ENCODE measurements around the gene RAVER1. TPM values are rescaled to one million over a fixed set of nuclear protein-coding genes. Genes with fewer than 3 reads are reported as not detected.
A peak's percentile ranks its signal among the peaks of the same experiment; 100 is the strongest.
"Not testable (repeated sequence)": the region's sequence is repeated elsewhere in the genome, so short reads cannot be mapped to it uniquely, and the experiment has no call there.

RAVER1 gene
- total RNA-seq, 1 donor from 2014 or later: 6.4 TPM

- no peak for DNase-seq
These were observed 42.9 kb downstream of the RAVER1 start for GRCh38 chr19:10290357-10290875.

GRCh38 chr19:10289836-10290356, 43.4 kb downstream of the RAVER1 start, which contains the start of gene ICAM5:
ICAM5 (plus strand) TSS chr19:10289952; CDS start chr19:10290044, 92 bp downstream.
- no peak for DNase-seq

DNA sequence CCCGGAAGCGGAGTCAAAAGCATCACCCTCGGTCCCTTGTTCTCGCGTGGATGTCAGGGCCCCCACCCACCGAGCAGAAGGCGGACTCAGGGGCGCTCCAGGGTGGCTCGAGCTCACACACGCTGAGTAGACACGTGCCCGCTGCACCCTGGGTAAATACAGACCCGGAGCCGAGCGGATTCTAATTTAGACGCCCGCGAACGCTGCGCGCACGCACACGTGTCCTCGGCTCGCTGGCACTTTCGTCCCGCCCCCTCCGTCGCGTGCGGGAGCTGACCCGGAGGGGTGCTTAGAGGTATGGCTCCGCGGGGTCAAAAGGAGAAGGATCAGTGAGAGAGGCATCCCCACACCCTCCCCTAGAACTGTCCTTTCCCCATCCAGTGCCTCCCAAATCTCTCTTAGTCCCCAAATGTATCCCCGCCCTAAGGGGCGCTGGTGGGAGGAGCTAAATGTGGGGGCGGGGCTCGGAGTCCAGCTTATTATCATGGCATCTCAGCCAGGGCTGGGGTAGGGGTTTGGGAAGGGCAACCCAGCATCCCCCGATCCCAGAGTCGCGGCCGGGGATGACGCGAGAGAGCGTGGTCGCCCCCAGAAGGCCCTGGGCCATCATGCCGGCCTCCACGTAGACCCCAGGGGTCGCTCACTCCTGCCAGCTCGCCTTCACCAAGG, 44.0 kb downstream of the RAVER1 start:
- DNase-seq: no peak

GRCh38 chr19:10288662-10289166, 44.6 kb downstream of the RAVER1 start:
- peak; percentile 26 for DNase-seq

- peak; percentile 10 for DNase-seq
These were observed 46.3 kb downstream of the RAVER1 start, which contains the start of gene ICAM4 for GRCh38 chr19:10286803-10287737. ICAM4 (plus strand) TSS chr19:10286955; CDS start chr19:10287013, 58 bp downstream.

DNA sequence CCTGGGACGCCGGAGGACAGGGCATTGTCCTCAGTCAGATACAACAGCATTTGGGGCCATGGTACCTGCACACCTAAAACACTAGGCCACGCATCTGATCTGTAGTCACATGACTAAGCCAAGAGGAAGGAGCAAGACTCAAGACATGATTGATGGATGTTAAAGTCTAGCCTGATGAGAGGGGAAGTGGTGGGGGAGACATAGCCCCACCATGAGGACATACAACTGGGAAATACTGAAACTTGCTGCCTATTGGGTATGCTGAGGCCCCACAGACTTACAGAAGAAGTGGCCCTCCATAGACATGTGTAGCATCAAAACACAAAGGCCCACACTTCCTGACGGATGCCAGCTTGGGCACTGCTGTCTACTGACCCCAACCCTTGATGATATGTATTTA, 47.9 kb downstream of the RAVER1 start:
- no peak for DNase-seq

DNA sequence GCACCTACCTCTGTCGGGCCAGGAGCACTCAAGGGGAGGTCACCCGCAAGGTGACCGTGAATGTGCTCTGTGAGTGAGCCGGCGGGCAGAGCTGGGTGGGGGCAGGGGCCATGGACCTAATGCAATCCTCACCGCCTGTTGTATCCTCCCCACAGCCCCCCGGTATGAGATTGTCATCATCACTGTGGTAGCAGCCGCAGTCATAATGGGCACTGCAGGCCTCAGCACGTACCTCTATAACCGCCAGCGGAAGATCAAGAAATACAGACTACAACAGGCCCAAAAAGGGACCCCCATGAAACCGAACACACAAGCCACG, 48.4 kb downstream of the RAVER1 start:
- DNase-seq: no peak

DNA sequence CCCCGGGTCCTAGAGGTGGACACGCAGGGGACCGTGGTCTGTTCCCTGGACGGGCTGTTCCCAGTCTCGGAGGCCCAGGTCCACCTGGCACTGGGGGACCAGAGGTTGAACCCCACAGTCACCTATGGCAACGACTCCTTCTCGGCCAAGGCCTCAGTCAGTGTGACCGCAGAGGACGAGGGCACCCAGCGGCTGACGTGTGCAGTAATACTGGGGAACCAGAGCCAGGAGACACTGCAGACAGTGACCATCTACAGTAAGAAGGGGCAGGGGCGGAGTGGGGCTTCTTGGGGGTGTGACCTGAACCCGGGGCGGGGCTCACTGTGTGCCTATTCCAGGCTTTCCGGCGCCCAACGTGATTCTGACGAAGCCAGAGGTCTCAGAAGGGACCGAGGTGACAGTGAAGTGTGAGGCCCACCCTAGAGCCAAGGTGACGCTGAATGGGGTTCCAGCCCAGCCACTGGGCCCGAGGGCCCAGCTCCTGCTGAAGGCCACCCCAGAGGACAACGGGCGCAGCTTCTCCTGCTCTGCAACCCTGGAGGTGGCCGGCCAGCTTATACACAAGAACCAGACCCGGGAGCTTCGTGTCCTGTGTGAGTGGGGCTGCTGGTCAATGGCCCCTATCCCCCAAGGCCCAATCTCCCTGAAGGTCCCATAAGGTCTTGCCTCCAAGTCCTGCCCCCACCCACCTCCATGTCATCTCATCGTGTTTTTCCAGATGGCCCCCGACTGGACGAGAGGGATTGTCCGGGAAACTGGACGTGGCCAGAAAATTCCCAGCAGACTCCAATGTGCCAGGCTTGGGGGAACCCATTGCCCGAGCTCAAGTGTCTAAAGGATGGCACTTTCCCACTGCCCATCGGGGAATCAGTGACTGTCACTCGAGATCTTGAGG, 49.0 kb downstream of the RAVER1 start:
- DNase-seq: no peak

DNA sequence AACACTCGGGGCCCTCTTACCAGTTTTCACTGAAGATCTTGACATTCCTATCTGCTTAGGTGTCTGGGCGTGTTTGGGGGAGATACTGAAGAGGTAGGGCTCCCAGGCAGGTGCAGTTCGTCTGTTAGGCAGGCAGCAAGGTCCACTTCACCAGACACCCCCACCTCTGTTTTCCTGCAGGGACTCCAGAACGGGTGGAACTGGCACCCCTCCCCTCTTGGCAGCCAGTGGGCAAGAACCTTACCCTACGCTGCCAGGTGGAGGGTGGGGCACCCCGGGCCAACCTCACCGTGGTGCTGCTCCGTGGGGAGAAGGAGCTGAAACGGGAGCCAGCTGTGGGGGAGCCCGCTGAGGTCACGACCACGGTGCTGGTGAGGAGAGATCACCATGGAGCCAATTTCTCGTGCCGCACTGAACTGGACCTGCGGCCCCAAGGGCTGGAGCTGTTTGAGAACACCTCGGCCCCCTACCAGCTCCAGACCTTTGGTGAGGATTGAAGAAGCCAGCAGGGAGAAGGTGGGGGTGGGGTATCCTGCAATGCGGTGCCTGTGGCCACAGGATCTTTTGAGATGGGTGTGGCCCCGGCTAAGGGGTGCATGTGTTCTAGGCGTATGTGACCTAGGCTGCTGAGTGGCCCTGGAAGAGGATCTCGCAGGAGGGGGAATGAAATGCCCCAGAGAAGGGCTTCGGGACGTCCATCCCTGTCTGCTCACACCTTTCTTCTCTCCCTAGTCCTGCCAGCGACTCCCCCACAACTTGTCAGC, 49.8 kb downstream of the RAVER1 start:
- no peak for DNase-seq

DNA sequence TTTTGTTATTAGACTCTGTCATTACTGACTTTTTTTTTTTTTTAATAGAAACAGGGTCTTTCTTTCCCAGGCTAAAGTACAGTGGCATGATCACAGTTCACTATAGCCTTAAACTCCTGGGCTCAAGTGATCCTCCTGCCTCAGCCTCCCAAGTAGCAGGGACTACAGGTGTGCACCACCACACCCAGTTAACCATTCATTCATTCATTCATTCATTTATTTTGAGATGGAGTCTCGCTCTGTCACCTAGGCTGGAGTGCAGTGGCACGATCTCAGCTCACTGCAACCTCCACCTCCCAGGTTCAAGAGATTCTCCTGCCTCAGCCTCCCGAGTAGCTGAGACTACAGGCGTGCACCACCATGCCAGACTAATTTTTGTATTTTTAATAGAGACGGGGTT, 51.3 kb downstream of the RAVER1 start:
- not testable (repeated sequence) for DNase-seq

- no peak for DNase-seq
These were observed 53.4 kb downstream of the RAVER1 start for GRCh38 chr19:10279737-10280442.

DNA sequence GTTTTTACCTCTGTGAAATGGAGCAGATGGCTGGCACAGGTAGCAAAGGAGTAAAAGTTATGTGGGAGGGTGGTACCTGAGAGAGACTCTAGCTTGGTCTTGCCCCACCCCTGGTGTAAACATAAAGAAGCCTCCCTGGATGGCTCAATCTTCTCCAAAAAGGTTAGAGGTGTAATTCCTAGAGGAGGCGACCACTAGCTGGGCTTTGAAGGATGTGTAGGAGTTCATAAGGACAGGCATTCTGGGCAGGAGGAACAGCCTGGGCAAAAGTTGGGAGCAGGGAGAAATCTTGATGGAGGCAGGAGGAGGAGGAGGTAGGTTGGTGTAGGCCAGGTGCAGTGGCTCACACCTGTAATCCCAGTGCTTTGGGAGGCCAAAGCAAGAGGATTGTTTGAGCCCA, 54.4 kb downstream of the RAVER1 start:
- DNase-seq: no peak

GRCh38 chr19:10277795-10278589, 55.3 kb downstream of the RAVER1 start:
- no peak for DNase-seq

DNA sequence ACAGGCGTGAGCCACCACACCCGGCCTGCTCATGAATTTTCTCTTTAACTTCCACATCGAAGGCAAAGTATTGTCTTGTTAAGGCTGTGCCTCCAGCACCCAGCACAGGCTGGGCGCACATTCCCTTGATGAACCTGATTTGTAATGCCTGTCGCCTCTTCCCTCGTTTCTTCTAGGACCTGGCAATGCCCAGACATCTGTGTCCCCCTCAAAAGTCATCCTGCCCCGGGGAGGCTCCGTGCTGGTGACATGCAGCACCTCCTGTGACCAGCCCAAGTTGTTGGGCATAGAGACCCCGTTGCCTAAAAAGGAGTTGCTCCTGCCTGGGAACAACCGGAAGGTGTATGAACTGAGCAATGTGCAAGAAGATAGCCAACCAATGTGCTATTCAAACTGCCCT, 58.7 kb downstream of the RAVER1 start:
- DNase-seq: no peak

DNA sequence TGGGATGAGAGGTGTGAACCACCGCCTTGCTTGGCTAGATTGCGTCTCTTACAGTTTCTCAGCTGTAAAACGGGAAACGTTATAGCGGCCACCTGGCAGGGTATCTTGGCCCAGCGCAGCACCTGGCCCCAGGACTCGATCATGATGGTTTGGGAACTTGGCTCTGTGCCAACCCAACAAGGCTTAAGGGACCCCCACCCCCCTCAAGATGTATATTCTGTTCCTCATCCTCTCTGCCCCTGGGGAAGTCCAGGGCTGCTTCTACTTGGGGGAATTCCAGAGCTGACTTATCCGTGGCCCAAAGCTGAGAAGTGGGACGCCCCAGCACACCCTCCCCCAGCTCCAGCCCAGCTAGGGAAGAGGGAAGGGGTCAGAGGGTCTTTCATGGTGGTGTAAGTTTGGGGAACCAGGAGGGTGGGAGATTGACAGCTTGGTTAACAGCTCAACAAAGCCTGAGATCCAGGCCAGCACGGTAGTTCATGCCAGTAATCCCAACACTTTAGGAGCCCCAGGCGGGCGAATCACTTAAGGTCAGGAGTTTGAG, 61.7 kb downstream of the RAVER1 start:
- DNase-seq: no peak

- DNase-seq: peak; percentile 28
These were observed 62.5 kb downstream of the RAVER1 start, which contains the start of gene ICAM1 for GRCh38 chr19:10270616-10271394. ICAM1 (plus strand) TSS chr19:10271120; CDS start chr19:10271160, 40 bp downstream.

- DNase-seq: no peak
These were observed 63.1 kb downstream of the RAVER1 start for GRCh38 chr19:10270180-10270615.

Measured in skin of body (tissue), 2 donors.